GM23338 (cell line): ENCODE results near the gene KCTD2.
A peak's percentile ranks its signal among the peaks of the same experiment; 100 is the strongest.

Source experiments
- CTCF ChIP-seq, 2 experiments: fragments of 200-600 bp in 1 of 2; sonication (generic) in 1 of 2; conservative IDR thresholded peaks; 2 replicates each; pipeline versions ENCODE4 v1.5.1 to v1.6.1; 2016 to 2017; ENCODE audit warnings: antibody characterized with exemption in 2 of 2, low read depth in 2 of 2, mild to moderate bottlenecking in 2 of 2, moderate library complexity in 1 of 2
- EZH2 ChIP-seq: fragments of 200-600 bp; sonication (generic); IDR thresholded peaks from one replicate; pipeline ENCODE4 v1.8.0; 2017; ENCODE audit warnings: antibody characterized with exemption, mild to moderate bottlenecking, low read depth; ENCODE audit not compliant: unreplicated experiment
- REST ChIP-seq: IDR thresholded peaks from one replicate; pipeline ENCODE4 v1.6.1; 2018; ENCODE audit warnings: antibody characterized with exemption; ENCODE audit not compliant: unreplicated experiment

GRCh38 chr17:75032720-75033280 is 14.2 kb upstream of the KCTD2 start:
- TF ChIP-seq CTCF (conservative IDR thresholded peaks at IDR 0.05; ENCODE audit: low read depth in 2 of 2) (0 out of 4 replicates have a peak, but pooled peaks of 1 of the 2 experiments have one; percentile 9), EZH2 (no peak), REST (no peak)
